Mucosa of rectum (tissue), 2 donors: ENCODE results near the gene AIFM3.

Source experiments
- H3K27ac ChIP-seq, 2 donors: one replicate each; pipeline ENCODE4 v1.7.0; 2013; ENCODE audit warnings: inconsistent platforms in 2 of 2, low read depth in 2 of 2, low read length in 2 of 2
- H3K27me3 ChIP-seq, 2 donors: one replicate each; pipeline ENCODE4 v1.7.0; 2013; ENCODE audit warnings: low read length in 2 of 2; ENCODE audit not compliant: control insufficient read depth in 2 of 2, insufficient read depth in 2 of 2
- H3K36me3 ChIP-seq, 2 donors: one replicate each; pipeline ENCODE4 v1.7.0; 2013; ENCODE audit warnings: low read length in 2 of 2; ENCODE audit not compliant: control insufficient read depth in 2 of 2, insufficient read depth in 2 of 2
- H3K4me1 ChIP-seq, 2 donors: one replicate each; pipeline ENCODE4 v1.7.0; 2013; ENCODE audit warnings: low read length in 2 of 2, mild to moderate bottlenecking in 1 of 2; ENCODE audit not compliant: control insufficient read depth in 2 of 2, insufficient read depth in 2 of 2
- H3K4me3 ChIP-seq, 2 donors: one replicate each; pipeline ENCODE4 v1.7.0; 2013; ENCODE audit warnings: low read length in 2 of 2
- H3K9ac ChIP-seq, 2 donors: one replicate each; pipeline ENCODE4 v1.7.0; 2013; ENCODE audit warnings: low read length in 2 of 2, low read depth in 1 of 2, mild to moderate bottlenecking in 1 of 2
- H3K9me3 ChIP-seq, 2 donors: one replicate each; pipeline ENCODE4 v1.7.0; 2013; ENCODE audit warnings: low read length in 2 of 2; ENCODE audit not compliant: control insufficient read depth in 2 of 2
- donor health status: healthy.
- donor health status: Normal muscosa, but diverticular disease.

The AIFM3 gene

DNA sequence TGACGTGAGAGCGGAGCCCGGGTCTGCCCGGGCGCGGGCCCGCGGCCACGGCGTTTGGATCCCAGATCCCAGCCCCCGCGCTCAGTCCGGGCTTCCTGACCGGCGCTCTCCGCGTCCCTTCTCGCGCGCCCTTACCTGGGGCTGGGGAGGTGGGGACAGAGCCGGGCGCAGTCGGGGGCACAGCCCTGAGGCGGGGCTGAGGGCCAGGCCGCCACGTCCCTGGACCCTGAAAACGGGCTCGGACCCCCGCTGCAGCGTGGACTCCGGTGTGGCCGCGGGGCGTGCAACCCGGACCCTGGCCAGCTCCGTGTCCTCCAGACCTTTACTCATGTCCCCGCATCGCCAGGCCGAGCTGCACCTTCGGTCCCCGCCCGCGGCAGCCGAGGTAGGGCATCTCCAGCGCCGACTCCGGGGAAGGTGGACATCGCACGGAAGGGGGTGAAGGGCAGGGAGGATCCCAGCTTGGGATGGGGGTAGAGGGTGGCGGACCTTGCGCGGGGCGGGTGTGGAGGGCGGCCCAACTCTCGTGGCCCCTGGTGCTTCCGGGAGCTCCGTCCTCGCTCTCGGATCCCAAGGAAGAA is 9.9 kb upstream of the AIFM3 start:
- H3K27ac ChIP-seq, result peak overlapping the region; percentile 96 to 99
- peak overlapping the region; percentile 95 to 97 for H3K9ac ChIP-seq
- H3K27me3 ChIP-seq, result no peaks in the 10 kb centered on the region
- peaks cover 10 to 13% of the 10 kb centered on the region in 2 donors for H3K36me3 ChIP-seq
- H3K9me3 ChIP-seq, result no peaks in the 10 kb centered on the region
- H3K4me1 ChIP-seq, result peaks cover 31 to 44% of the 10 kb centered on the region in 2 donors
- H3K4me3 ChIP-seq, result peak overlapping the region; percentile 86 to 98

DNA sequence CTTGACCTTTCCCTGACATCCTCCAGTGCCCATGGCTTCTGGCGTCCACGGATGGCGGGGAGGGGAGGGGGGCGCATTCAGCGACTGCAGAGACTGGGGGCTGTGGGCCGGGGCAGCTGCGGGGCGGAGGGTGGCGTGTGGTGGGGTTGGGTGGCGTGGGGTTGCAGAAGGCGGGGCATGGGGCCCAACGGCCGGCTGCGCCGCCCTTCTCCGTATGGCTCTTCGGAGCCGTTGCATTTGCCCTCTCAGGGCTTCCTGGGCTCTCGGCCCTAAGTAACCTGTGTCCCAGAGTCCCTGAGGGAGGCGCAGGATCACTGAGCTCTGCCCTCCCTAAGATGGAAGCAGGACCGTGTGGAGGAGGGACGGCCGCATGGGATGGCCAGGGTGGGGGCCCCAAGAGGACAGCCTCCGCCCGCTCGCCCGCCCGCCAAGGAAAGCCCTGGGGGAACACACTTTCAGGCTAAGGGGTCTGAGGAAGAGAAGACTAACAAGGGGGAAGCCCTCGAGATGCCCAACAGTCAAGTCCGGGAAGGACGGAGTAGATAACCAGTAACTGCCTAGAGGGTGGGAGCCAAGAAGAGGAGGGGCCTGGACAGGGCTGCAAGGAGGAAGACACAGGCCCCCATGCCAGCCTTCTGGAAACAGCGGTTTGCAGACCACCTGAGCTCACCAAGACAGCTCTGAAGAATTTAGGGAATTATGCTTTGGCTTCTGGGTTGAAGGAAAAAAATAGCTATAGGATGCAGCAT is 9.2 kb upstream of the AIFM3 start:
- Histone ChIP-seq H3K4me3 (peak overlapping the region; percentile 86 to 98), H3K4me1 (peaks cover 24 to 38% of the 10 kb centered on the region in 2 donors), H3K9me3 (no peaks in the 10 kb centered on the region), H3K27me3 (no peaks in the 10 kb centered on the region), H3K9ac (peak overlapping the region; percentile 95 to 97), H3K36me3 (peaks cover 3 to 7% of the 10 kb centered on the region in 2 donors), H3K27ac (peak overlapping the region; percentile 96 to 99)

DNA sequence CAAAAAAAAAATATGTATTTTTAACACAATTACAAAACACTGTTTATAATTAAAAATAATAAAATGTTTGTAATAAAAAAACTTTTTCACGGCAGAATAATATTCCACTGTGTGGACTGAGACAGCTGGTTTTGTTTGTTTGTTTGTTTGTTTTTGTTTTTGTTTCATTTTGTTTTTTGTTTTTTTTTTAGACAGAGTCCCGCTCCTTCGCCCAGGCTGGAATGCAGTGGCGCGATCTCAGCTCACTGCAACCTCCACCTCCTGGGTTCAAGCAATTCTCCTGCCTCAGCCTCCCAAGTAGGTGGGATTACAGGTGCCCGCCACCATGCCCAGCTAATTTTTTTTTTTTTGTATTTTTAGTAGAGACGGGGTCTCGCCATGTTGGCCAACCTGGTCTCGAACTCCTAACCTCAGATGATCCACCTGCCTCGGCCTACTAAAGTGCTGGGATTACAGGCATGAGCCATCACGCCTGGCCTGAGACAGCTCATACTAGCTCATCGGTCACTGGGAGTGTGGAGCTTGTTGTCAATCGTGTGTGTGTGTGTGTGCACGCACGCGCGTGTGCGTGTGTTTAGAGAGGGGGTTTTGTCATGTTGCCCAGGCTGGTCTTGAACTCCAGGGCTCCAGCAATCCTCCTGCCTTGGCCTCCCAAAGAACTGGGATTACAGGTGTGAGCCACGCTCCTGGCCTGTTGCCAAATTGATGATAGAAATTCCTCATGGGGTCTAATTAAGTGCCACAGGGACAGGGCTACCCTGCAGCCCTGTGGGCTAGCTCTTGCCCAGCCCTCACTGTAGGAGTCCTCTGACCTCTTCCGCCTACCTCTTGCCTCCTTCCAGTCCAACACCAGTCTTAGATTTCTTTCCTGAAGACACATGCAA is 7.2 kb upstream of the AIFM3 start:
- Histone ChIP-seq H3K4me3 (no peak overlapping the region), H3K4me1 (peaks cover 23 to 30% of the 10 kb centered on the region in 2 donors), H3K27me3 (no peaks in the 10 kb centered on the region), H3K9me3 (no peaks in the 10 kb centered on the region), H3K36me3 (no peaks in the 10 kb centered on the region), H3K9ac (no peak overlapping the region), H3K27ac (no peak overlapping the region)

DNA sequence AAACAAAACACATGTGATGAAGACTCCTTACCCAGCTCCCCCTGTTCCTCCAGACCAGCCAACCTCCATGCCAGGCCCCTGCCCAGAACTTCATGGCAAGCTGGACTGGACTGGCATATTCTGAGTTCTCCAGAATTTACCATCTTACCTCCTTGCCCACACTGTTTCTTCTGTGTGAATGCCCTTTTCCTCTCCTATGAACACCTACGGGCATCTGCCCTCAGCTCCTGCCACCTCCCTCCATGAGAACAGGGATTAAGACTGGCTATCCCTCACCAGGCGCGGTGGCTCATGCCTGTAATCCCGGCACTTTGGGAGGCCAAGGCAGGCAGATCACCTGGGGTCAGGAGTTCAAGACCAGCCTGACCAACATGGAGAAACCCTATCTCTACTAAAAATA is 6.4 kb upstream of the AIFM3 start:
- H3K27me3 ChIP-seq, result no peaks in the 10 kb centered on the region
- no peaks in the 10 kb centered on the region for H3K9me3 ChIP-seq
- no peak overlapping the region for H3K4me3 ChIP-seq
- no peak overlapping the region for H3K9ac ChIP-seq
- no peaks in the 10 kb centered on the region for H3K36me3 ChIP-seq
- H3K27ac ChIP-seq, result no peak overlapping the region
- H3K4me1 ChIP-seq, result peaks cover 28 to 30% of the 10 kb centered on the region in 2 donors

DNA sequence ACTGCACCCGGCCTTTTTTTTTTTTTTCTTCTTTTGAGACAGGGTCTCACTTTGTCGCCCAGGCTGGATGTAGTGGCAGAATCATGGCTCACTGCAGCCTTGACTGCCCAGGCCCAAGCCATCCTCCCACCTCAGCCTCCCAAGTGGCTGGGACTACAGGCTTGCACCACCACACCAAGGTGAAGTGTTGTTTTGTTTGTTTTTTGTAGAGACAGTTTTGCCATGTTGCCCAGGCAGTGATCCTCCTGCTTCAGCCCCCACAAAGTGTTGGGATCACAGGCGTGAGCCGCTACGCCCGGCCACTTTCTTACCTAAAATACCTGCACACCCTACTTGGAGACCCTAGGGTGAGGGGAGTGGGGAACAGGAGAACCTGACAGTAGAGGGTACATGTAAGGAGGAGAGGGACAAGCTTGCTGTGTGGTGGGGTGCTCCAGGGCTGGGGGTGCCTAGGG is 4.5 kb upstream of the AIFM3 start:
- Histone ChIP-seq H3K9me3 (no peaks in the 10 kb centered on the region), H3K27ac (no peak overlapping the region), H3K27me3 (no peaks in the 10 kb centered on the region), H3K9ac (no peak overlapping the region), H3K4me3 (no peak overlapping the region), H3K36me3 (no peaks in the 10 kb centered on the region), H3K4me1 (peaks cover 40 to 42% of the 10 kb centered on the region in 2 donors)

DNA sequence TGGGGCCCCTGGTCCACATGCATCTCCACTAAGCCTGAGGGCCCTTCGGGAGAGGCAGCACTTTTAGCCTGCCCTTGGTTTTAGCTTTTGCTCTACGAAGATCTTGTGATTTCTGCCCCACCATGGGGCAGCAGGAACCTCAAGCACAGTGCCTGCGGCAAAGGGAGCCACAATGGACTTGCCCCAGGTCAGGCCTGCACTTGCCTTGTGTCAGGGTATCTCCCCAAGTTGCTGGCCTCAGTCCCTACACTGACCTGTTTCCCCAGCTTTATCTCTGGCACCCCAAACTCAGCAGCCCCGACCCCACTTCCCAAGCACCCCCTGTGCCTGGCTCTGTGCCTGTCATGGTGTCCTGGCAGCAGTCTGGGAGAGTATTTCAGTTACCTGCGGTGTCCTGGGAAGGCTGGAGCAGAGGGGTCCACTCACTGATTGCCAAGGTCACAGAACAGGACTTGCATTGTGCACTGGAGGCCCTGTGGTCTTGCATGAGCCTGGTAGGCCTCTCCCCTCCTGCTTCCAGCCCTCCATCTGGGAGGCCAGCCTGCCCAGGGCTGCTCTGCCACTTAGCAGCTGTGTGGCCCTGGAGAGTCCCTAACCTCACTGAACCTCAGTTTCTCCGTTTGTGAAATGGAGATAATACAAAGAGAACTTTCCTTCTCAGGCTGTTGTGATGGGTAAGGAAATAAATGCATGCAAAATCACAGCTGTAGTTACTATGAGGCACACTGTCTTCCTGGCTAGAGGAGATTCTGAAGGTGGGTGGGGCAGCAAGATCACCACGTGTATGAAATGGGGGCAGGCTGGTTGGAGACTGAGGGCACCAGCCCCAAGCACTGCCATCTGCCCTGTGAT is 3.6 kb upstream of the AIFM3 start:
- Histone ChIP-seq H3K27me3 (no peaks in the 10 kb centered on the region), H3K9me3 (no peaks in the 10 kb centered on the region), H3K4me1 (peaks cover 35 to 39% of the 10 kb centered on the region in 2 donors), H3K9ac (no peak overlapping the region), H3K36me3 (no peaks in the 10 kb centered on the region), H3K27ac (peak overlapping the region; percentile 17 to 71), H3K4me3 (no peak overlapping the region)

DNA sequence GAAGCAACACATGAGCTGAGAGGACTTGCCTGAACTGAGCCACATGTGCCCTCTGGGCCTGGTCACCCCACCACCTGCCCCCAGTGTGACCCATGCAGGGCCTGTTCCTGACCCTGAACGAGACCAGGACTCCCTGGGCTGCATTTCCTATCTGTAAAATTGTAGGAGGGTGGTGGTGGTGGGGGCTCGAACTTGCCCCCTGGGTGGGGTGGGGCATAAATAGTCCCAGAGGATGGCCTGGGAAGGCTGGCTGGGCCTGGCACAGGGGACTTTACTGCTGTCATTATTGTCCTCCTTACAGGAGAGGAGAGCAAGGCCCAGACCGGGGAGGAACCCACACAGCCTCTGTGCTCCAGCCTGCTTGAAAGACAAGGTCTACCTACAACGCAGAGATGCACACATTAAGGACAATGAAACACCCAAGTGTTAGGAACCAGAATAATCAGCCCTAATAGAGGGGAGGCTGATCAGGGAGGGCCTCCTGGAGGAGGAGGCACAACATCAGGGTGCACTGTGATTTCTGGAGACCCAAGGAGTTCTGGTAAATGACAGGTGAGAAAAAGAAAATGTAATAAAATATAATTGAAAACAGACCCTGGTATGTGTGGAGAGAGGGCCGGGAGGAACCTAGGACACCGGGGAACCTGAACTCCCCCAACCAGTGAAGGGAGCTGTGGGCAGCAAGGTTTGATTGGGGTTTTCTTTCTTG is 2.8 kb upstream of the AIFM3 start:
- H3K36me3 ChIP-seq, result no peaks in the 10 kb centered on the region
- peaks cover 32 to 38% of the 10 kb centered on the region in 2 donors for H3K4me1 ChIP-seq
- H3K9ac ChIP-seq, result peak overlapping the region; percentile 26 to 57
- no peaks in the 10 kb centered on the region for H3K27me3 ChIP-seq
- H3K27ac ChIP-seq, result peak overlapping the region; percentile 58 to 71
- H3K4me3 ChIP-seq, result peak overlapping the region; percentile 12 to 62
- no peaks in the 10 kb centered on the region for H3K9me3 ChIP-seq

DNA sequence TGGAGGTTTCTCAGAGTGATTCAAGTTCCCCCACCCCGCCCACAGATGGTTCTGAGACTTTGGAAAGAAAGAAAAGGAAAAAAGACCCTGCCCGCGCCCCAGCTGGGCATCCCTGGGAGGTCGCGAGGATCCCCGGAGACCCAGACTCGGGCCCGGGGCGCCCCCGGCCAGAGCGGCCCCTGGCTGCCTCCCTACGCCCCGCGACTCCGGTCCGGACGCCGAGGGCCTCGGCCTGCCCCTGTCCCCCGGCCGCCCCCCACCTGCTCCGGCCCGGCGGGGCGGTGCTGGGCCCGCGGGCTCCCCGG is 2.3 kb upstream of the AIFM3 start:
- H3K27me3 ChIP-seq, result no peaks in the 10 kb centered on the region
- H3K4me1 ChIP-seq, result peaks cover 32 to 38% of the 10 kb centered on the region in 2 donors
- H3K27ac ChIP-seq, result peak overlapping the region; percentile 58 to 71
- peak overlapping the region; percentile 12 to 62 for H3K4me3 ChIP-seq
- no peaks in the 10 kb centered on the region for H3K36me3 ChIP-seq
- H3K9ac ChIP-seq, result peak overlapping the region; percentile 26 to 57
- no peaks in the 10 kb centered on the region for H3K9me3 ChIP-seq
